PC-9 (cell line): ENCODE data around the gene SLC25A21.

ENCODE experiments used
- CTCF ChIP-seq: fragments of 200-600 bp; sonication (generic); conservative IDR thresholded peaks from 2 replicates; pipeline ENCODE4 v1.6.1; 2017; ENCODE audit warnings: mixed run types, antibody characterized with exemption, mild to moderate bottlenecking, moderate library complexity
- EZH2 ChIP-seq: fragments of 200-600 bp; sonication (generic); IDR thresholded peaks from 2 replicates; pipeline ENCODE4 v1.8.0; 2017; ENCODE audit warnings: antibody characterized with exemption, low read depth

GRCh38 chr14:36655963-36656686 lies 516.3 kb downstream of the SLC25A21 start:
- TF ChIP-seq CTCF (peak; percentile 27; the same call in 1 of the 2 replicates), EZH2 (no peak)
